Lung (tissue), 12 donors: Measurements from ENCODE around the gene TMEM235. TPM values are rescaled to one million over a fixed set of nuclear protein-coding genes. Genes with fewer than 3 reads are reported as not detected.
A peak's percentile ranks its signal among the peaks of the same experiment; 100 is the strongest.

Experiments used
- ATAC-seq: fragments of 200-7000 bp; cut with Tn5 transposase; one replicate; pipeline ENCODE4 v1.9.1; 2020; ENCODE audit warnings: moderate number of reproducible peaks; ENCODE audit not compliant: insufficient read depth, low FRiP score
- DNase-seq, 3 donors: peaks; one replicate each; pipeline ENCODE4 v3.0.0-alpha.2; 2013 to 2017
- H3K27ac ChIP-seq, 2 donors: one replicate each; pipeline ENCODE4 v1.5.1; 2013; ENCODE audit warnings: mild to moderate bottlenecking in 2 of 2, moderate library complexity in 2 of 2, control low read depth in 1 of 2, inconsistent platforms in 1 of 2, low read depth in 1 of 2, low read length in 1 of 2
- H3K27me3 ChIP-seq, 3 donors: one replicate each; pipeline ENCODE4 v1.5.1; 2013; ENCODE audit warnings: low read length in 2 of 3; ENCODE audit not compliant: control insufficient read depth in 3 of 3, insufficient read depth in 3 of 3
- H3K36me3 ChIP-seq, 4 donors: one replicate each; pipeline ENCODE4 v1.5.1; 2013; ENCODE audit warnings: low read length in 4 of 4, mild to moderate bottlenecking in 1 of 4, moderate library complexity in 1 of 4; ENCODE audit not compliant: control insufficient read depth in 4 of 4, insufficient read depth in 4 of 4
- H3K4me1 ChIP-seq, 5 donors: one replicate each; pipeline ENCODE4 v1.5.1; 2013; ENCODE audit warnings: low read length in 5 of 5, mild to moderate bottlenecking in 2 of 5, moderate library complexity in 1 of 5; ENCODE audit not compliant: control insufficient read depth in 5 of 5, insufficient read depth in 5 of 5
- H3K4me3 ChIP-seq: one replicate; pipeline ENCODE4 v1.5.1; 2013; ENCODE audit warnings: mild to moderate bottlenecking, control low read depth, moderate library complexity
- H3K9ac ChIP-seq, 2 donors: one replicate each; pipeline ENCODE4 v1.5.1; 2013; ENCODE audit warnings: low read length in 2 of 2, control low read depth in 1 of 2; ENCODE audit not compliant: insufficient read depth in 1 of 2
- H3K9me3 ChIP-seq, 4 donors: one replicate each; pipeline ENCODE4 v1.5.1; 2013; ENCODE audit warnings: low read length in 3 of 4, mild to moderate bottlenecking in 1 of 4, moderate library complexity in 1 of 4; ENCODE audit not compliant: control insufficient read depth in 4 of 4, insufficient read depth in 3 of 4
- CTCF ChIP-seq: IDR thresholded peaks from 2 replicates; pipeline ENCODE4 v1.5.1; 2012; ENCODE audit warnings: mild to moderate bottlenecking; ENCODE audit errors: control extremely low read depth, extremely low read depth
- WGBS, 2 donors: extraction: QIAGEN DNeasy Blood & Tissue Kit; methylation state at CpG; one replicate each; pipeline ENCODE4 v1.1.7; 2013; 5-methylcytosine and 5-hydroxymethylcytosine counted together
- polyA plus RNA-seq, 2 donors: library from polyadenylated mRNA; stranded (reverse); fragments of 200-250 nt; gene quantifications; one replicate each; pipeline ENCODE4 v1.2.1, GENCODE V29; 2013
- total RNA-seq, 2 donors: library from RNA; depleted of rRNA in 1 of 2; stranded (reverse); fragments of >200 nt in 1 of 2; gene quantifications; one replicate each; pipeline ENCODE4 v1.2.1, GENCODE V29; 2014 to 2021
- donor health status: control.
- donor health status: control.
- donor health status: Bipolar disorder and iron deficiency.
- donor health status: healthy.
- donor health status: DM: yes; HTN: yes; CAD: no.

TMEM235 gene
- total and polyA plus RNA-seq, 4 donors = 0.08 to 0.97 TPM; not detected in 2

GRCh38 chr17:78272914-78273258 lies 41.5 kb downstream of the TMEM235 start:
- peak overlapping the region in 1 of 2 donors; percentile 64 for H3K27ac ChIP-seq
- 37 to 47% methylated on average over 7 of the region's 7 CpGs for WGBS, 2 donors
- ATAC-seq (no peak), DNase-seq (no peak)
- H3K27me3 ChIP-seq = no peaks in the 10 kb centered on the region
- H3K36me3 ChIP-seq = no peaks in the 10 kb centered on the region
- no peaks in the 10 kb centered on the region for H3K9me3 ChIP-seq
- peak overlapping the region in 1 of 2 donors; percentile 69 for H3K9ac ChIP-seq
- peaks cover 0 to 38% (median 22%) of the 10 kb centered on the region in 5 donors for H3K4me1 ChIP-seq
- no peak overlapping the region for H3K4me3 ChIP-seq
- TF ChIP-seq CTCF = no peak

GRCh38 chr17:78273813-78274212 lies 42.4 kb downstream of the TMEM235 start:
- Histone ChIP-seq H3K27ac (no peak overlapping the region), H3K36me3 (no peaks in the 10 kb centered on the region), H3K9ac (no peak overlapping the region), H3K9me3 (no peaks in the 10 kb centered on the region), H3K4me3 (no peak overlapping the region), H3K4me1 (peaks cover 0 to 32% (median 22%) of the 10 kb centered on the region in 5 donors), H3K27me3 (no peaks in the 10 kb centered on the region)
- TF ChIP-seq CTCF = no peak
- DNase-seq (no peak), ATAC-seq (no peak)
- WGBS, 2 donors = 97 to 98% methylated on average over 6 of the region's 6 CpGs

- ATAC-seq = no peak
- Histone ChIP-seq H3K9ac (no peak overlapping the region), H3K36me3 (no peaks in the 10 kb centered on the region), H3K4me1 (peaks cover 0 to 16% (median 9%) of the 10 kb centered on the region in 5 donors), H3K27ac (no peak overlapping the region), H3K27me3 (no peaks in the 10 kb centered on the region), H3K9me3 (no peaks in the 10 kb centered on the region), H3K4me3 (no peak overlapping the region)
- no peak for TF ChIP-seq CTCF
- no peak for DNase-seq
- WGBS, 2 donors = 93 to 96% methylated on average over 5 of the region's 5 CpGs
These were observed 43.9 kb downstream of the TMEM235 start for GRCh38 chr17:78275355-78275754.

GRCh38 chr17:78276098-78276887 lies 44.9 kb downstream of the TMEM235 start:
- H3K36me3 ChIP-seq = no peaks in the 10 kb centered on the region
- peaks cover 0 to 12% (median 8%) of the 10 kb centered on the region in 5 donors for H3K4me1 ChIP-seq
- no peak overlapping the region for H3K9ac ChIP-seq
- no peak overlapping the region for H3K27ac ChIP-seq
- no peak for DNase-seq
- no peak overlapping the region for H3K4me3 ChIP-seq
- TF ChIP-seq CTCF = no peak
- H3K9me3 ChIP-seq = no peaks in the 10 kb centered on the region
- ATAC-seq = no peak
- no peaks in the 10 kb centered on the region for H3K27me3 ChIP-seq
- WGBS, 2 donors = 88 to 89% methylated on average over 15 of the region's 15 CpGs
